Measurements from ENCODE around the gene KIF13A.

KIF13A gene

GRCh38 chr6:17839513-17840223, 147.8 kb downstream of the KIF13A start:
- TF ChIP-seq ZFX (IDR thresholded peaks at IDR 0.05; ENCODE audit: borderline replicate concordance) (no peak), CTCF (IDR thresholded peaks at IDR 0.05) (no peak)
- H3K27ac ChIP-seq, result no peak overlapping the region

- H3K27ac ChIP-seq, result no peak overlapping the region
- TF ChIP-seq ZFX (IDR thresholded peaks at IDR 0.05; ENCODE audit: borderline replicate concordance) (no peak), CTCF (IDR thresholded peaks at IDR 0.05) (no peak)
Observed at GRCh38 chr6:17836293-17836692, 151.1 kb downstream of the KIF13A start.

GRCh38 chr6:17835784-17836183, 151.7 kb downstream of the KIF13A start:
- H3K27ac ChIP-seq, result no peak overlapping the region
- no peak for TF ChIP-seq ZFX (IDR thresholded peaks at IDR 0.05; ENCODE audit: borderline replicate concordance)
- TF ChIP-seq CTCF (IDR thresholded peaks at IDR 0.05), result no peak

- H3K27ac ChIP-seq, result no peak overlapping the region
- TF ChIP-seq ZFX (IDR thresholded peaks at IDR 0.05; ENCODE audit: borderline replicate concordance) (no peak), CTCF (IDR thresholded peaks at IDR 0.05) (no peak)
Observed at GRCh38 chr6:17831135-17831534, 156.3 kb downstream of the KIF13A start.

- no peak overlapping the region for H3K27ac ChIP-seq
- TF ChIP-seq CTCF (IDR thresholded peaks at IDR 0.05), result no peak
- no peak for TF ChIP-seq ZFX (IDR thresholded peaks at IDR 0.05; ENCODE audit: borderline replicate concordance)
Observed at GRCh38 chr6:17829905-17830304, 157.5 kb downstream of the KIF13A start.

- no peak overlapping the region for H3K27ac ChIP-seq
- TF ChIP-seq ZFX (IDR thresholded peaks at IDR 0.05; ENCODE audit: borderline replicate concordance) (no peak), CTCF (IDR thresholded peaks at IDR 0.05) (no peak)
Observed at GRCh38 chr6:17828149-17828548, 159.3 kb downstream of the KIF13A start.

GRCh38 chr6:17826301-17826700, 161.1 kb downstream of the KIF13A start:
- no peak for TF ChIP-seq ZFX (IDR thresholded peaks at IDR 0.05; ENCODE audit: borderline replicate concordance)
- TF ChIP-seq CTCF (IDR thresholded peaks at IDR 0.05), result no peak
- no peak overlapping the region for H3K27ac ChIP-seq

All from 22Rv1 (cell line).